Muscle of back (tissue), 11 donors: Measurements from ENCODE around the gene GCAT. TPM values are rescaled to one million over a fixed set of nuclear protein-coding genes. Genes with fewer than 3 reads are reported as not detected.
A peak's percentile ranks its signal among the peaks of the same experiment; 100 is the strongest.
"Not testable (repeated sequence)": the region's sequence is repeated elsewhere in the genome, so short reads cannot be mapped to it uniquely, and the experiment has no call there.

Experiments used
- DNase-seq, 3 donors: peaks; one replicate each; pipeline versions ENCODE4 v3.0.0 to v3.0.0-alpha.2; 2013
- polyA plus RNA-seq, 10 donors: library from polyadenylated mRNA; unstranded; fragments of 120-200 nt; gene quantifications; one replicate each; pipeline ENCODE4 v1.2.1, GENCODE V29; 2013; ENCODE audit not compliant: insufficient read length in 10 of 10

The GCAT gene
- polyA plus RNA-seq, 10 donors: 3.2 to 7.0 (median 5.8) TPM

- DNase-seq: peak in 1 of 3 donors; percentile 60
Observed at GRCh38 chr22:37781434-37782059, 26.2 kb upstream of the GCAT start.

- DNase-seq: no peak
Observed at GRCh38 chr22:37782340-37783168, 25.2 kb upstream of the GCAT start.

GRCh38 chr22:37784829-37785495 is 22.8 kb upstream of the GCAT start:
- no peak for DNase-seq

DNA sequence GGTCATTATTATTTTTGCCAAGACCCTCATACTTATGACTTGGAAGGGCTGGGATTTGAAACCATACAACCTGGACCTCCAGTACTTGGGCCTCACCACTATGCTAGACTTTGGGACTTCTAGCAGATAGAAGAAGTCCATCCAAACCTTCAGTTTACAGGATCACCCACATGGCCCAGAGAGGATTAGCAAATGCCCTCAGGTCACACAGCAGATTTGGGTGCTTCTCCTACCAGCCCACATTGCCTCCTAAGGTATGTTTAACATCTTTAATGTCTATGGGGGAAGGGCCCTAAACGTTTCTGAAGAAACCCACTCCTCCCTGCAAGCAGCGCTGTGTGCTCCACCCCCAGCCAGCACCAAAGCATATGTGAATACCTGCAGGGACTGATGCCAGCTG is 17.5 kb upstream of the GCAT start:
- DNase-seq: no peak

- no peak for DNase-seq
Observed at GRCh38 chr22:37792494-37792893, 15.2 kb upstream of the GCAT start.

GRCh38 chr22:37794376-37794775 is 13.4 kb upstream of the GCAT start:
- no peak for DNase-seq

DNA sequence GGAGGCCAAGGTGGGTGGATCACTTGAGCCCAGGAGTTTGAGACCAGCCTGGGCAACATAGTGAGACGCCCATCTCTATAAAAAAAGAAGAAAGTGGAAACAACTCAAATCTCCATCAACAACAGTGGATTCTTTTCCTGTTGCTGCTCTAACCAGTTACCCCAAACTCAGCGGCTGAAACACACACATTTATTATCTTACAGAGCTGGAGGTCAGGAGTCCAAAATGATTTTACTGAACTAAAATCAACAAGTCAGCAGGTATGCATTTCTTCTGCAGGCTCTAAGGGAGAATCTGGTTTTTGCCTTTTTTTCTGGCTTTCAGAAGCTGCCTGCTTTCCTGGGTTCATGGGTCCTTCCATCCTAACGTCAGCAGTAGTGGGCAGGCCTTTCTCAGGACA is 11.7 kb upstream of the GCAT start:
- DNase-seq: no peak

GRCh38 chr22:37797259-37797658 is 10.5 kb upstream of the GCAT start:
- not testable (repeated sequence) for DNase-seq

- no peak for DNase-seq
Observed at GRCh38 chr22:37797874-37798500, 9.7 kb upstream of the GCAT start.

GRCh38 chr22:37799979-37800378 is 7.8 kb upstream of the GCAT start:
- not testable (repeated sequence) for DNase-seq

GRCh38 chr22:37801946-37802309 is 5.8 kb upstream of the GCAT start:
- DNase-seq: no peak

DNA sequence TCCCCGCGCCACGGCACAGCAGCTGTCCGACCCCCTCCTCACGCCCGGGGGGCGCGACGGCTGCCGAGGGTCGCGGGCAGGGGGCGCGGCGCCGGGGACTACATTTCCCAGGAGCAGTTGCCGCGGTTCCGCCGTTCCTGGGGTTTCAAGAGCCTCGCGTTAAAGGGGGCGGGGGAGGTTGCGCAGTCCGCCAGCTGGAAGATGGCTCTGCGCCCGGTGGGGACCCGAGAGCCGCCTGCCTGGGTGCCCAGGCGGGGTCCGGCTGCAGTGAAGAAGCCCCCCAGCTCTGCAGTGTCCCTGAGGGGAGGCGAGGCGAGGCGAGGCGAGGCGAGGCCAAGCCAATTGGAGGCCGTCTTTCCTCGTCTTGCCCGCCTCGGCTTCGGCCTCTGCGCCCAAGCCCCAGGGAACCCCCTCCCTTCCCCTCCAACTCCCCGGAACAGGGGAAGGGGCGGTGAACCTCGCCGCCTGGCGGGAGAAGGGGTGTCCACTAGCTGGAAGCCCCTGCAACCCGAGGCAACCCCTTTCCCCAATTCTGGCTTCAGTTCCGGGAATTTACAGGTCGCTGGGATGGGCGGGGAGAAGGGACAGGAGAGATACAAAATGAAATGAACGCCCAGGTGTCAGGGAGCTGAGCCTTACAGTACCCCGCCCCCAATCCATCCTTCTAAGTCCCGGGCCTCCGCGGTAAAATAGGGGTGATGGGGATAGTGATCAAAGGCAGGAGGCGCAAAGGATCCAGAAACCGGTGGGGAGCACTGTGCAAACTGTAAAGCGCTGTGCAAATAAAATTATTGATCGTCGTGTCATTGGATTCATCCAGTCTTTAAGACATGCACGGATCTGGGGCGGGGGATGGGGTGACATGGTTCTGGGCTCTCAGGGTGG is 5.2 kb upstream of the GCAT start:
- peak in 2 of 3 donors; percentile 77 to 91 for DNase-seq

DNA sequence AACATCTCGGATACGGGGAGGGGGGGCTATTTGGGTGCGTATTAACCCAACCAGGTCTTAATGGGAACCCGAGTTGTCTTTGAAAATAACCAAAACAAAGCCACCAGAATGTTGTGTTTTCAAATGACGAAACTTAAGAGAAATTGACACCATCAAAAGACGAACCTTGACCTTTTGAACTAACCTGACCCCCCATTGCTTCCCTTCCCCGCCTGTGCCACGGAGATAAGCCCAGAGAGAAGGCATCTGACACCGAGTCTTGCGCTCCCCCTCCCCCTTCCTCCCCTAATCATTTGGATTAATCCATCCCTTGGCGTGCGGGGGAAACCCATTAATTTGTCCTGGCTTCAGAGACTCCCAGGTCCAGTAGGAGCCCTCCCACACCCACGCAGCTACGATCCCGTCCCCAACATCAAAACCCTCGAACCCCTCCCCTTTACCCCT is 4.5 kb upstream of the GCAT start:
- DNase-seq: no peak

- peak in 1 of 3 donors; percentile 63 for DNase-seq
Observed at GRCh38 chr22:37803639-37804351, 3.9 kb upstream of the GCAT start.

- DNase-seq: no peak
Observed at GRCh38 chr22:37804352-37804880, 3.3 kb upstream of the GCAT start.

GRCh38 chr22:37804881-37805809 is 2.6 kb upstream of the GCAT start:
- DNase-seq: peak; percentile 86 to 96 (median 91)

DNA sequence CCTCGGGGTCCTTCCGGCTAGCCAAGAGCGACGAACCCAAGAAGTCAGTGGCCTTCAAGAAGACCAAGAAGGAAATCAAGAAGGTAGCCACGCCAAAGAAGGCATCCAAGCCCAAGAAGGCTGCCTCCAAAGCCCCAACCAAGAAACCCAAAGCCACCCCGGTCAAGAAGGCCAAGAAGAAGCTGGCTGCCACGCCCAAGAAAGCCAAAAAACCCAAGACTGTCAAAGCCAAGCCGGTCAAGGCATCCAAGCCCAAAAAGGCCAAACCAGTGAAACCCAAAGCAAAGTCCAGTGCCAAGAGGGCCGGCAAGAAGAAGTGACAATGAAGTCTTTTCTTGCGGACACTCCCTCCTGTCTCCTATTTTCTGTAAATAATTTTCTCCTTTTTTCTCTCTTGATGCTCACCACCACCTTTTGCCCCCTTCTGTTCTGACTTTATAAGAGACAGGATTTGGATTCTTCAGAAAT is 1.9 kb upstream of the GCAT start:
- DNase-seq: no peak

- DNase-seq: peak in 2 of 3 donors; percentile 33 to 65
Observed at GRCh38 chr22:37806409-37807333, 1.1 kb upstream of the GCAT start.
